HEK293 (cell line): Measurements from ENCODE around the gene TCAF1.

Experiments used
- CTCF ChIP-seq: fragments of 450-650 bp; formaldehyde crosslinking; IDR thresholded peaks from 2 replicates; pipeline ENCODE4 v1.5.1; 2016; ENCODE audit warnings: missing biosample characterization, missing genetic modification characterization
- MEIS1 ChIP-seq: sonication (generic); formaldehyde crosslinking; IDR thresholded peaks from 2 replicates; pipeline ENCODE4 v1.8.1; 2022; ENCODE audit warnings: missing genetic modification reagents, mild to moderate bottlenecking, borderline replicate concordance
- ZNF175 ChIP-seq: fragments of 450-650 bp; formaldehyde crosslinking; IDR thresholded peaks from 2 replicates; pipeline ENCODE4 v1.5.1; 2016; ENCODE audit warnings: missing biosample characterization, missing genetic modification characterization
- ZNF560 ChIP-seq: fragments of 450-650 bp; formaldehyde crosslinking; IDR thresholded peaks from 2 replicates; pipeline ENCODE4 v1.5.1; 2017; ENCODE audit warnings: missing biosample characterization, missing genetic modification characterization, borderline replicate concordance

DNA sequence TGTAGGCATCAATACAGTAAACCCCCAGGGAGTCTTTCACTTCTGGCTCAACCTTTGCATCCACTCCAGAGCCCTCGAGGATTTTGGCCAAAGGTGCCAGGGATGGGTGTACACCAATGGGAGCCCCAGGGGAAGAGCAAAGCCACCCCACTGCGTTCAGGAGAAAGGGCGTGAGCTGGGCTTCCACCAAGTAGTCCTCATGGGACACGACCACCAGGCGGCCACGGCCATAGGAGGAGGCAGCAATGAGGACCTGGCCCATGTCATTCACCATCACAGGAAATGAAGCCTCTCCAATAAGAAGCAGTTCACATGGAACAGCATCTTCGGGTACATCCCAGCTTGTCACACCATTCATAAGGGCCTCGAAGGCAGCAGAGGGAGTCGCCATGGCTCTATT, 25.8 kb downstream of the TCAF1 start:
- no peak for TF ChIP-seq CTCF
- no peak for TF ChIP-seq ZNF560 (tag by site-specific recombination)
- TF ChIP-seq MEIS1, result no peak
- no peak for TF ChIP-seq ZNF175 (tag by site-specific recombination)
